ENCODE measurements around the gene PSG6. TPM values are rescaled to one million over a fixed set of nuclear protein-coding genes. Genes with fewer than 3 reads are reported as not detected.
"Not testable (repeated sequence)": the region's sequence is repeated elsewhere in the genome, so short reads cannot be mapped to it uniquely, and the experiment has no call there.

PSG6 gene
- polyA plus RNA-seq, 1 donor (not counting 4 experiments of a cell fraction or from before 2014, with no cell fraction given) = 0.45 TPM

GRCh38 chr19:42899110-42899509 lies 18.6 kb downstream of the PSG6 start:
- H3K9me1 ChIP-seq (ENCODE audit: control insufficient read depth, extremely low read depth, insufficient read depth, low read length); H3K36me3 ChIP-seq (ENCODE audit: control insufficient read depth in 2 of 2, extremely low read depth in 1 of 2, insufficient read depth in 2 of 2, low read length in 2 of 2); FAIRE-seq; H3K27ac ChIP-seq (ENCODE audit: control insufficient read depth, insufficient read depth, low read length); H3K79me2 ChIP-seq (ENCODE audit: control insufficient read depth, insufficient read depth, low read length); H3K9ac ChIP-seq (ENCODE audit: control insufficient read depth, extremely low read depth, insufficient read depth, low read length); H3K4me3 ChIP-seq (ENCODE audit: control insufficient read depth in 2 of 3, extremely low read depth in 1 of 3, insufficient read depth in 2 of 3, low read depth in 1 of 3, low read length in 3 of 3); H3K27me3 ChIP-seq (ENCODE audit: control insufficient read depth, extremely low read depth, insufficient read depth, low read length); DNase-seq (ENCODE audit: low read depth, low spot score); dilution Hi-C loops (cut with MboI; ENCODE audit: extremely low pct_ligation_motif_present, low sequenced_read_pairs); H3K9me3 ChIP-seq (ENCODE audit: control insufficient read depth, low read depth, low read length); H4K20me1 ChIP-seq (ENCODE audit: control insufficient read depth, extremely low read depth, insufficient read depth, low read length); H2AFZ ChIP-seq (ENCODE audit: control insufficient read depth, low read length); H3K4me2 ChIP-seq (ENCODE audit: control insufficient read depth, extremely low read depth, insufficient read depth, low read depth, low read length): not testable (repeated sequence)
- peaks cover 16% of the 10 kb centered on the region for H3K4me1 ChIP-seq (ENCODE audit: control insufficient read depth, extremely low read depth, insufficient read depth, low read length)

DNA sequence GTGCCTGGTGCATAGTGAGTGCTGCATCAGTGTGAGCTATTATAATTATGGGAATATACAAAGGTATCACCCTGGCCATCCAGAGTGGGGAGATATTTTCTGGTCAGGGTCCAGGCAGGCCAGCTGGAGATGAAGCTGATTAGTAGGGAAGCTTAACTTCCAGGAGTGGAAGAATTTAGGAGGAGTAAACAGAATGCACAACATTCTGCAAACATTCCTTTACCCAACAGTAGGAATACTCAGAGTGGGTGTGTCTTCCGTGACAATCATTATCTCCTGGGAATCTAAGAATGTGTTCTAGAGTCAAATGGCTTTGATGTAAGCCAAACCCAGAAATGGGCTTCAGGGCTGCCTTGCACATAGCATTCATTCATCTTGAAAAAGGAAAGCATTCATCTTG lies 19.0 kb downstream of the PSG6 start:
- H3K9me3 ChIP-seq (ENCODE audit: control insufficient read depth, low read depth, low read length); H4K20me1 ChIP-seq (ENCODE audit: control insufficient read depth, extremely low read depth, insufficient read depth, low read length); H3K9me1 ChIP-seq (ENCODE audit: control insufficient read depth, extremely low read depth, insufficient read depth, low read length); DNase-seq (ENCODE audit: low read depth, low spot score); H3K9ac ChIP-seq (ENCODE audit: control insufficient read depth, extremely low read depth, insufficient read depth, low read length); H3K27me3 ChIP-seq (ENCODE audit: control insufficient read depth, extremely low read depth, insufficient read depth, low read length); H3K4me3 ChIP-seq (ENCODE audit: control insufficient read depth in 2 of 3, extremely low read depth in 1 of 3, insufficient read depth in 2 of 3, low read depth in 1 of 3, low read length in 3 of 3); H3K79me2 ChIP-seq (ENCODE audit: control insufficient read depth, insufficient read depth, low read length); dilution Hi-C loops (cut with MboI; ENCODE audit: extremely low pct_ligation_motif_present, low sequenced_read_pairs); H3K36me3 ChIP-seq (ENCODE audit: control insufficient read depth in 2 of 2, extremely low read depth in 1 of 2, insufficient read depth in 2 of 2, low read length in 2 of 2); FAIRE-seq; H2AFZ ChIP-seq (ENCODE audit: control insufficient read depth, low read length): not testable (repeated sequence)
- Histone ChIP-seq H3K4me1 (ENCODE audit: control insufficient read depth, extremely low read depth, insufficient read depth, low read length) (peaks cover 16% of the 10 kb centered on the region), H3K4me2 (ENCODE audit: control insufficient read depth, extremely low read depth, insufficient read depth, low read depth, low read length) (peak overlapping the region; percentile 41), H3K27ac (ENCODE audit: control insufficient read depth, insufficient read depth, low read length) (peak overlapping the region; percentile 72)

- DNase-seq (ENCODE audit: low read depth, low spot score); H3K4me3 ChIP-seq (ENCODE audit: control insufficient read depth in 2 of 3, extremely low read depth in 1 of 3, insufficient read depth in 2 of 3, low read depth in 1 of 3, low read length in 3 of 3); H4K20me1 ChIP-seq (ENCODE audit: control insufficient read depth, extremely low read depth, insufficient read depth, low read length); H3K9me3 ChIP-seq (ENCODE audit: control insufficient read depth, low read depth, low read length); H2AFZ ChIP-seq (ENCODE audit: control insufficient read depth, low read length); H3K27me3 ChIP-seq (ENCODE audit: control insufficient read depth, extremely low read depth, insufficient read depth, low read length); H3K79me2 ChIP-seq (ENCODE audit: control insufficient read depth, insufficient read depth, low read length); dilution Hi-C loops (cut with MboI; ENCODE audit: extremely low pct_ligation_motif_present, low sequenced_read_pairs); H3K9me1 ChIP-seq (ENCODE audit: control insufficient read depth, extremely low read depth, insufficient read depth, low read length); H3K36me3 ChIP-seq (ENCODE audit: control insufficient read depth in 2 of 2, extremely low read depth in 1 of 2, insufficient read depth in 2 of 2, low read length in 2 of 2): not testable (repeated sequence)
- peak overlapping the region; percentile 72 for H3K27ac ChIP-seq (ENCODE audit: control insufficient read depth, insufficient read depth, low read length)
- H3K4me1 ChIP-seq (ENCODE audit: control insufficient read depth, extremely low read depth, insufficient read depth, low read length) = peaks cover 16% of the 10 kb centered on the region
- H3K9ac ChIP-seq (ENCODE audit: control insufficient read depth, extremely low read depth, insufficient read depth, low read length) = peak overlapping the region; percentile 28
- peak; percentile 61 for FAIRE-seq
- H3K4me2 ChIP-seq (ENCODE audit: control insufficient read depth, extremely low read depth, insufficient read depth, low read depth, low read length) = peak overlapping the region; percentile 41
Measured at GRCh38 chr19:42897729-42898128, 20.0 kb downstream of the PSG6 start.

- H2AFZ ChIP-seq (ENCODE audit: control insufficient read depth, low read length); dilution Hi-C loops (cut with MboI; ENCODE audit: extremely low pct_ligation_motif_present, low sequenced_read_pairs); H3K9ac ChIP-seq (ENCODE audit: control insufficient read depth, extremely low read depth, insufficient read depth, low read length); DNase-seq (ENCODE audit: low read depth, low spot score); H3K9me1 ChIP-seq (ENCODE audit: control insufficient read depth, extremely low read depth, insufficient read depth, low read length); H3K4me3 ChIP-seq (ENCODE audit: control insufficient read depth in 2 of 3, extremely low read depth in 1 of 3, insufficient read depth in 2 of 3, low read depth in 1 of 3, low read length in 3 of 3); H3K27me3 ChIP-seq (ENCODE audit: control insufficient read depth, extremely low read depth, insufficient read depth, low read length); H3K9me3 ChIP-seq (ENCODE audit: control insufficient read depth, low read depth, low read length); H3K79me2 ChIP-seq (ENCODE audit: control insufficient read depth, insufficient read depth, low read length); H4K20me1 ChIP-seq (ENCODE audit: control insufficient read depth, extremely low read depth, insufficient read depth, low read length); H3K36me3 ChIP-seq (ENCODE audit: control insufficient read depth in 2 of 2, extremely low read depth in 1 of 2, insufficient read depth in 2 of 2, low read length in 2 of 2); H3K4me2 ChIP-seq (ENCODE audit: control insufficient read depth, extremely low read depth, insufficient read depth, low read depth, low read length): not testable (repeated sequence)
- Histone ChIP-seq H3K27ac (ENCODE audit: control insufficient read depth, insufficient read depth, low read length) (peak overlapping the region; percentile 87), H3K4me1 (ENCODE audit: control insufficient read depth, extremely low read depth, insufficient read depth, low read length) (peaks cover 29% of the 10 kb centered on the region)
- FAIRE-seq = peak; percentile 13
Measured at GRCh38 chr19:42890446-42890845, 27.2 kb downstream of the PSG6 start.

GRCh38 chr19:42887876-42888445 lies 29.7 kb downstream of the PSG6 start:
- dilution Hi-C loops (cut with MboI; ENCODE audit: extremely low pct_ligation_motif_present, low sequenced_read_pairs); H3K79me2 ChIP-seq (ENCODE audit: control insufficient read depth, insufficient read depth, low read length); H3K9me3 ChIP-seq (ENCODE audit: control insufficient read depth, low read depth, low read length); H3K9ac ChIP-seq (ENCODE audit: control insufficient read depth, extremely low read depth, insufficient read depth, low read length); H3K4me3 ChIP-seq (ENCODE audit: control insufficient read depth in 2 of 3, extremely low read depth in 1 of 3, insufficient read depth in 2 of 3, low read depth in 1 of 3, low read length in 3 of 3); H3K9me1 ChIP-seq (ENCODE audit: control insufficient read depth, extremely low read depth, insufficient read depth, low read length); DNase-seq (ENCODE audit: low read depth, low spot score); H3K36me3 ChIP-seq (ENCODE audit: control insufficient read depth in 2 of 2, extremely low read depth in 1 of 2, insufficient read depth in 2 of 2, low read length in 2 of 2); H3K27me3 ChIP-seq (ENCODE audit: control insufficient read depth, extremely low read depth, insufficient read depth, low read length); H2AFZ ChIP-seq (ENCODE audit: control insufficient read depth, low read length); H4K20me1 ChIP-seq (ENCODE audit: control insufficient read depth, extremely low read depth, insufficient read depth, low read length): not testable (repeated sequence)
- peak overlapping the region; percentile 76 for H3K27ac ChIP-seq (ENCODE audit: control insufficient read depth, insufficient read depth, low read length)
- FAIRE-seq = peak; percentile 84
- peaks cover 31% of the 10 kb centered on the region for H3K4me1 ChIP-seq (ENCODE audit: control insufficient read depth, extremely low read depth, insufficient read depth, low read length)
- peak overlapping the region; percentile 16 for H3K4me2 ChIP-seq (ENCODE audit: control insufficient read depth, extremely low read depth, insufficient read depth, low read depth, low read length)
